Heart left ventricle (tissue), 13 donors: ENCODE results near the gene RNF5.

ENCODE experiments used
- CTCF ChIP-seq, 12 donors: fragments of 200-600 bp; sonication (generic) in 4 of 12; IDR thresholded peaks; one replicate each; pipeline versions ENCODE4 v1.5.0 to v1.8.0; 2018 to 2022; ENCODE audit warnings: antibody characterized with exemption in 12 of 12, mild to moderate bottlenecking in 5 of 12
- POLR2A ChIP-seq, 2 donors: fragments of 450-650 bp; IDR thresholded peaks; one replicate each; pipeline ENCODE4 v1.6.1; 2017; ENCODE audit warnings: antibody characterized with exemption in 2 of 2, mild to moderate bottlenecking in 2 of 2, moderate library complexity in 2 of 2
- donor health status: ischemic (EF 13 %, LVEDD 7.1; RV severe dilation, severe dysfunction).
- donor health status: DM: no; HTN: yes; CAD: no.
- donor health status: DM: no; HTN: no; CAD: no.
- donor health status: ischemic (EF 25% LVEDD 6.9; RV normal size, moderate dysfunction).
- donor health status: ischemic (EF 25% LVEDD 5.7; RV mildly dilated, moderate dysfunction).
- donor health status: ischemic (EF 35%, LVEDD 5.7; RV mildly dilated, moderate dysfunction).
- donor health status: nonischemic (EF 11% LVEDD 7.7; RV severe dilation, severe dysfunction).
- donor health status: DM: yes; HTN: yes; CAD: no.
- donor health status: PGD.
- donor health status: ischemic (EF 29% LVEDD 5.4; RV normal size, mild dysfunction).
- donor health status: nonischemic (EF 23%, LVEDD 6.1; RV moderate dilation, normal function).

GRCh38 chr6:32196682-32197616 is 18.7 kb downstream of the RNF5 start:
- TF ChIP-seq CTCF (IDR thresholded peaks at IDR 0.05) = peak in 2 of 12 donors; percentile 6 to 10
- TF ChIP-seq POLR2A (IDR thresholded peaks at IDR 0.05) = no peak
